Esophagus squamous epithelium (tissue), 5 donors: ENCODE results near the gene C5AR1. TPM values are rescaled to one million over a fixed set of nuclear protein-coding genes. Genes with fewer than 3 reads are reported as not detected.
"Not testable (repeated sequence)": the region's sequence is repeated elsewhere in the genome, so short reads cannot be mapped to it uniquely, and the experiment has no call there.

Experiments used
- DNase-seq: peaks from one replicate; lab custom pipeline; 2025; lab: John Stamatoyannopoulos, UW
- H3K27ac ChIP-seq, 4 donors: fragments of 200-600 bp; sonication (generic); one replicate each; pipeline ENCODE4 v1.5.1; 2016 to 2019; ENCODE audit warnings: mild to moderate bottlenecking in 1 of 4
- H3K27me3 ChIP-seq, 4 donors: fragments of 200-600 bp; sonication (generic); 1 replicate in 3 of 4; 2 replicates in 1 of 4; pipeline versions ENCODE4 v1.5.1 to v1.6.0; 2017 to 2021; ENCODE audit warnings: antibody characterized with exemption in 1 of 4
- H3K36me3 ChIP-seq, 3 donors: fragments of 200-600 bp; sonication (generic); one replicate each; pipeline ENCODE4 v1.5.1; 2016 to 2019
- H3K4me1 ChIP-seq, 3 donors: fragments of 200-600 bp; sonication (generic); one replicate each; pipeline ENCODE4 v1.5.1; 2017 to 2019
- H3K4me3 ChIP-seq, 4 donors: fragments of 200-600 bp; sonication (generic); 1 replicate in 3 of 4; 2 replicates in 1 of 4; pipeline ENCODE4 v1.5.1; 2016 to 2019; ENCODE audit warnings: mild to moderate bottlenecking in 2 of 4, moderate library complexity in 1 of 4
- H3K9me3 ChIP-seq, 3 donors: fragments of 200-600 bp; sonication (generic); one replicate each; pipeline ENCODE4 v1.5.1; 2016 to 2019
- CTCF ChIP-seq, 6 experiments: fragments of 450-650 bp in 4 of 6; fragments of 200-600 bp in 2 of 6; sonication (generic) in 2 of 6; IDR thresholded peaks; one replicate each; pipeline ENCODE4 v1.5.1; 2016 to 2019; ENCODE audit warnings: antibody characterized with exemption in 6 of 6, mild to moderate bottlenecking in 4 of 6, moderate library complexity in 4 of 6
- POLR2A ChIP-seq, 4 donors: fragments of 450-650 bp; IDR thresholded peaks; one replicate each; pipeline ENCODE4 v1.6.1; 2017; ENCODE audit warnings: antibody characterized with exemption in 4 of 4, mild to moderate bottlenecking in 4 of 4, moderate library complexity in 3 of 4
- WGBS, 2 donors: methylation state at CpG; one replicate each; pipeline ENCODE4 v1.1.5; 2018; 5-methylcytosine and 5-hydroxymethylcytosine counted together
- intact Hi-C: fragments of 100-400 bp; cut with DNase I; formaldehyde crosslinking; loops from one replicate; pipeline ENCODE4 v1.15.0; 2022
- total RNA-seq, 4 donors: library from RNA; depleted of rRNA; stranded (reverse); fragments of >200 nt; gene quantifications; one replicate each; pipeline ENCODE4 v1.1.0, GENCODE V29; 2016
- donor health status: DM: yes; HTN: yes; CAD: no.

C5AR1 gene
- total RNA-seq, 4 donors from 2014 or later: 0.87 to 3.2 (median 2.3) TPM

- WGBS, 2 donors: 56 to 96% methylated on average over 6 of the region's 6 CpGs
- intact Hi-C loops: no loop called here
- Histone ChIP-seq H3K36me3 (peaks cover 55 to 99% (median 72%) of the 10 kb centered on the region in 3 donors), H3K9me3 (no peaks in the 10 kb centered on the region), H3K4me1 (no peaks in the 10 kb centered on the region), H3K27ac (no peak overlapping the region), H3K4me3 (no peak overlapping the region), H3K27me3 (no peaks in the 10 kb centered on the region)
- no peak for DNase-seq
- TF ChIP-seq POLR2A (IDR thresholded peaks at IDR 0.05): no peak
Observed at GRCh38 chr19:47356900-47357299, 47.2 kb downstream of the C5AR1 start.

- no peaks in the 10 kb centered on the region for H3K27me3 ChIP-seq
- peaks cover 58 to 100% (median 76%) of the 10 kb centered on the region in 3 donors for H3K36me3 ChIP-seq
- 94% methylated on average over 7 of the region's 28 CpGs for WGBS, 2 donors
- no peak for DNase-seq
- H3K4me3 ChIP-seq: no peak overlapping the region
- TF ChIP-seq CTCF (IDR thresholded peaks at IDR 0.05): no peak
- no peak for TF ChIP-seq POLR2A (IDR thresholded peaks at IDR 0.05)
- no peaks in the 10 kb centered on the region for H3K4me1 ChIP-seq
- H3K9me3 ChIP-seq: no peaks in the 10 kb centered on the region
- intact Hi-C loops: no loop called here
- no peak overlapping the region for H3K27ac ChIP-seq
Observed at GRCh38 chr19:47357788-47358680, 48.4 kb downstream of the C5AR1 start.

GRCh38 chr19:47358936-47359335 lies 49.3 kb downstream of the C5AR1 start:
- no CpG with 5 or more reads among the region's 6 CpGs for WGBS, 2 donors
- no peak overlapping the region for H3K4me3 ChIP-seq
- H3K9me3 ChIP-seq: no peaks in the 10 kb centered on the region
- no peak for DNase-seq
- peaks cover 56 to 100% (median 75%) of the 10 kb centered on the region in 3 donors for H3K36me3 ChIP-seq
- H3K27me3 ChIP-seq: no peaks in the 10 kb centered on the region
- H3K4me1 ChIP-seq: no peaks in the 10 kb centered on the region
- no peak overlapping the region for H3K27ac ChIP-seq
- intact Hi-C loops: no loop called here
- TF ChIP-seq POLR2A (IDR thresholded peaks at IDR 0.05) (no peak), CTCF (IDR thresholded peaks at IDR 0.05) (no peak)

GRCh38 chr19:47362321-47362720 lies 52.7 kb downstream of the C5AR1 start:
- no peak for TF ChIP-seq POLR2A (IDR thresholded peaks at IDR 0.05)
- no peak for TF ChIP-seq CTCF (IDR thresholded peaks at IDR 0.05)
- H3K4me3 ChIP-seq: no peak overlapping the region
- no peak overlapping the region for H3K27ac ChIP-seq
- intact Hi-C loops: no loop called here
- H3K27me3 ChIP-seq: no peaks in the 10 kb centered on the region
- DNase-seq: no peak
- H3K4me1 ChIP-seq: no peaks in the 10 kb centered on the region
- no peaks in the 10 kb centered on the region for H3K9me3 ChIP-seq
- peaks cover 37 to 100% (median 62%) of the 10 kb centered on the region in 3 donors for H3K36me3 ChIP-seq
- WGBS, 2 donors: 86 to 92% methylated on average over 17 to 20 of the region's 21 CpGs

GRCh38 chr19:47363758-47364531 lies 54.3 kb downstream of the C5AR1 start:
- DNase-seq: no peak
- Histone ChIP-seq H3K27me3 (no peaks in the 10 kb centered on the region), H3K36me3 (peaks cover 23 to 99% (median 51%) of the 10 kb centered on the region in 3 donors), H3K27ac (peak overlapping the region in 1 of 4 donors; percentile 21), H3K4me1 (no peaks in the 10 kb centered on the region), H3K9me3 (no peaks in the 10 kb centered on the region), H3K4me3 (no peak overlapping the region)
- 64 to 82% methylated on average over 9 to 13 of the region's 13 CpGs for WGBS, 2 donors
- intact Hi-C loops: no loop called here
- no peak for TF ChIP-seq CTCF (IDR thresholded peaks at IDR 0.05)
- no peak for TF ChIP-seq POLR2A (IDR thresholded peaks at IDR 0.05)

- H3K27me3 ChIP-seq, DNase-seq, intact Hi-C loops, H3K4me1 ChIP-seq, H3K4me3 ChIP-seq, H3K27ac ChIP-seq, H3K9me3 ChIP-seq: not testable (repeated sequence)
- WGBS, 2 donors: 82 to 100% methylated on average over 2 to 7 of the region's 10 CpGs
- peaks cover 29 to 99% (median 53%) of the 10 kb centered on the region in 3 donors for H3K36me3 ChIP-seq
Observed at GRCh38 chr19:47365455-47365854, 55.8 kb downstream of the C5AR1 start.
